ENCODE measurements around the gene PSME2. TPM values are rescaled to one million over a fixed set of nuclear protein-coding genes. Genes with fewer than 3 reads are reported as not detected.
A peak's percentile ranks its signal among the peaks of the same experiment; 100 is the strongest.

Gene PSME2
- total and polyA plus RNA-seq, 2 of the 13 experiments (the other 11 are each of a cell fraction or from before 2014, with no cell fraction given) = 332 to 716 TPM

DNA sequence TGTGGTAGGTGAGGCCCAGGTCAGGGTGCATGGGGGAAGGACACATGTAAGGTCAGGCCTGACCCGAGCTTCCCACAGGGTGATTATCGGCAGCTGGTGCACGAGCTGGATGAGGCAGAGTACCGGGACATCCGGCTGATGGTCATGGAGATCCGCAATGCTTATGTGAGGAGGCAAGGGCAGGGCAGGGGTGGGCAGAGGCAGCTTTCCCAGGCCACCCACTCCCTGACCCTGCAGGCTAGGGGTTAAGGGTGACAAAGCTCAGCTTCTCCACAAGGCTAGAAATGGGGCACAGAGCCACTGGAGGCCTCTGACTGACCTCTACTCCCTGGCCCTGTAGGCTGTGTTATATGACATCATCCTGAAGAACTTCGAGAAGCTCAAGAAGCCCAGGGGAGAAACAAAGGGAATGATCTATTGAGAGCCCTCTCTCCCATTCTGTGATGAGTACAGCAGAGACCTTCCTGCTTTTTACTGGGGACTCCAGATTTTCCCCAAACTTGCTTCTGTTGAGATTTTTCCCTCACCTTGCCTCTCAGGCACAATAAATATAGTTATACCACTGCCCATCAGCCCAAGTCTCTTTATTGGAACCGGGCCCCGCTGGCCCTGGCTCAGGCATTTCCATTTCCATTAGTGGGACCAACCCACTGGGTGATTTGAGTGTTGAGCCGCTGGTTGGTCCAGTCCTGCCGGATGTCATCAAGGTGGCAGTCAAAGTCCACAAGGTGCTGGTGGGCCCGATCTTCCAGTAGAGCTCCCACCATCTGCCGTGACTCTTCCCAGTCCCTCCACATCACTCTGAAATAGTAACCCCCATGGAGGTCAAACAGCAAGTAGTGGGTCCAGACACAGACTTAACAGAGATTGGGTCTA, 7.8 kb downstream of the PSME2 start (continued):
- TF ChIP-seq, protein P1, sequence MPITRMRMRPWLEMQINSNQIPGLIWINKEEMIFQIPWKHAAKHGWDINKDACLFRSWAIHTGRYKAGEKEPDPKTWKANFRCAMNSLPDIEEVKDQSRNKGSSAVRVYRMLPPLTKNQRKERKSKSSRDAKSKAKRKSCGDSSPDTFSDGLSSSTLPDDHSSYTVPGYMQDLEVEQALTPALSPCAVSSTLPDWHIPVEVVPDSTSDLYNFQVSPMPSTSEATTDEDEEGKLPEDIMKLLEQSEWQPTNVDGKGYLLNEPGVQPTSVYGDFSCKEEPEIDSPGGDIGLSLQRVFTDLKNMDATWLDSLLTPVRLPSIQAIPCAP (CRISPR knock-in tag; IDR thresholded peaks at IDR 0.05; ENCODE audit: low read depth) = no peak
- TF ChIP-seq, protein P2, sequence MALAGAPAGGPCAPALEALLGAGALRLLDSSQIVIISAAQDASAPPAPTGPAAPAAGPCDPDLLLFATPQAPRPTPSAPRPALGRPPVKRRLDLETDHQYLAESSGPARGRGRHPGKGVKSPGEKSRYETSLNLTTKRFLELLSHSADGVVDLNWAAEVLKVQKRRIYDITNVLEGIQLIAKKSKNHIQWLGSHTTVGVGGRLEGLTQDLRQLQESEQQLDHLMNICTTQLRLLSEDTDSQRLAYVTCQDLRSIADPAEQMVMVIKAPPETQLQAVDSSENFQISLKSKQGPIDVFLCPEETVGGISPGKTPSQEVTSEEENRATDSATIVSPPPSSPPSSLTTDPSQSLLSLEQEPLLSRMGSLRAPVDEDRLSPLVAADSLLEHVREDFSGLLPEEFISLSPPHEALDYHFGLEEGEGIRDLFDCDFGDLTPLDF (CRISPR knock-in tag; IDR thresholded peaks at IDR 0.05) = no peak
- TF ChIP-seq ZNF275 (CRISPR knock-in tag; IDR thresholded peaks at IDR 0.05; ENCODE audit: borderline replicate concordance) = no peak
- TF ChIP-seq SOX5 (CRISPR knock-in tag; IDR thresholded peaks at IDR 0.05; ENCODE audit: borderline replicate concordance) = no peak
- peak; percentile 28; the same call in 1 of the 2 replicates for TF ChIP-seq SP5 (CRISPR knock-in tag; IDR thresholded peaks at IDR 0.05; ENCODE audit: borderline replicate concordance, low read depth)
- no peak for TF ChIP-seq MED1 (CRISPR knock-in tag; IDR thresholded peaks at IDR 0.05)
- no peak for TF ChIP-seq SIN3A (IDR thresholded peaks at IDR 0.05; ENCODE audit: borderline replicate concordance, low read depth, low read length)
- TF ChIP-seq ZNF616 (CRISPR knock-in tag; IDR thresholded peaks at IDR 0.05; ENCODE audit: low read depth) = no peak
- no peak for TF ChIP-seq CCAR2 (optimal IDR thresholded peaks at IDR 0.05; ENCODE audit: low read depth, low read length)
- TF ChIP-seq ZNF383 (CRISPR knock-in tag; IDR thresholded peaks at IDR 0.05; ENCODE audit: borderline replicate concordance) = no peak
- peak; percentile 30 for TF ChIP-seq PHF5A (CRISPR knock-in tag; IDR thresholded peaks at IDR 0.05; ENCODE audit: low read depth, unreplicated experiment)
- TF ChIP-seq, protein P3, sequence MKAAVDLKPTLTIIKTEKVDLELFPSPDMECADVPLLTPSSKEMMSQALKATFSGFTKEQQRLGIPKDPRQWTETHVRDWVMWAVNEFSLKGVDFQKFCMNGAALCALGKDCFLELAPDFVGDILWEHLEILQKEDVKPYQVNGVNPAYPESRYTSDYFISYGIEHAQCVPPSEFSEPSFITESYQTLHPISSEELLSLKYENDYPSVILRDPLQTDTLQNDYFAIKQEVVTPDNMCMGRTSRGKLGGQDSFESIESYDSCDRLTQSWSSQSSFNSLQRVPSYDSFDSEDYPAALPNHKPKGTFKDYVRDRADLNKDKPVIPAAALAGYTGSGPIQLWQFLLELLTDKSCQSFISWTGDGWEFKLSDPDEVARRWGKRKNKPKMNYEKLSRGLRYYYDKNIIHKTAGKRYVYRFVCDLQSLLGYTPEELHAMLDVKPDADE (CRISPR knock-in tag; IDR thresholded peaks at IDR 0.05) = no peak
- TF ChIP-seq STAT5B (CRISPR knock-in tag; IDR thresholded peaks at IDR 0.05) = no peak
- no peak for TF ChIP-seq DMTF1 (CRISPR knock-in tag; IDR thresholded peaks at IDR 0.05)
- no peak for TF ChIP-seq ZNF558 (CRISPR knock-in tag; IDR thresholded peaks at IDR 0.05; ENCODE audit: borderline replicate concordance)
- peak; percentile 72 for TF ChIP-seq ZNF687 (CRISPR knock-in tag; IDR thresholded peaks at IDR 0.05)
- no peak for TF ChIP-seq ZNF580 (CRISPR knock-in tag; IDR thresholded peaks at IDR 0.05; ENCODE audit: borderline replicate concordance, low read depth)
